ENCODE results near the gene PDGFA.

- TF ChIP-seq, protein P1, sequence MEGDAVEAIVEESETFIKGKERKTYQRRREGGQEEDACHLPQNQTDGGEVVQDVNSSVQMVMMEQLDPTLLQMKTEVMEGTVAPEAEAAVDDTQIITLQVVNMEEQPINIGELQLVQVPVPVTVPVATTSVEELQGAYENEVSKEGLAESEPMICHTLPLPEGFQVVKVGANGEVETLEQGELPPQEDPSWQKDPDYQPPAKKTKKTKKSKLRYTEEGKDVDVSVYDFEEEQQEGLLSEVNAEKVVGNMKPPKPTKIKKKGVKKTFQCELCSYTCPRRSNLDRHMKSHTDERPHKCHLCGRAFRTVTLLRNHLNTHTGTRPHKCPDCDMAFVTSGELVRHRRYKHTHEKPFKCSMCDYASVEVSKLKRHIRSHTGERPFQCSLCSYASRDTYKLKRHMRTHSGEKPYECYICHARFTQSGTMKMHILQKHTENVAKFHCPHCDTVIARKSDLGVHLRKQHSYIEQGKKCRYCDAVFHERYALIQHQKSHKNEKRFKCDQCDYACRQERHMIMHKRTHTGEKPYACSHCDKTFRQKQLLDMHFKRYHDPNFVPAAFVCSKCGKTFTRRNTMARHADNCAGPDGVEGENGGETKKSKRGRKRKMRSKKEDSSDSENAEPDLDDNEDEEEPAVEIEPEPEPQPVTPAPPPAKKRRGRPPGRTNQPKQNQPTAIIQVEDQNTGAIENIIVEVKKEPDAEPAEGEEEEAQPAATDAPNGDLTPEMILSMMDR (IDR thresholded peaks at IDR 0.05; ENCODE audit: low read depth, low read length, poor library complexity, severe bottlenecking) = no peak
- TF ChIP-seq EZH2phosphoT487 (IDR thresholded peaks at IDR 0.05; ENCODE audit: borderline replicate concordance, low read length) = no peak
These were observed 22.3 kb downstream of the PDGFA start for GRCh38 chr7:497346-497745.

Data from DOHH2 (cell line).